OCI-LY7 (cell line): ENCODE results near the gene PNMA8B. TPM values are rescaled to one million over a fixed set of nuclear protein-coding genes. Genes with fewer than 3 reads are reported as not detected.

Source experiments
- BruUV-seq: library from RNA; stranded (reverse); fragments of 400-500 nt; replicated peaks from 2 replicates; lab custom pipeline; 2021; lab: Mats Ljungman, UMichigan
- CTCF ChIA-PET: fragments of 300-600 bp; sonication (Branson Sonifier 250); formaldehyde crosslinking; loops from one replicate; lab custom pipeline; 2022; ENCODE audit warnings: antibody characterized with exemption; ENCODE audit not compliant: unreplicated experiment; lab: Charles Lee
- POLR2A ChIA-PET: fragments of 300-600 bp; sonication (Branson Sonifier 250); formaldehyde crosslinking; loops from one replicate; lab custom pipeline; 2022; ENCODE audit warnings: antibody characterized with exemption; lab: Charles Lee
- DNase-seq: peaks from one replicate; pipeline ENCODE4 v3.0.0-alpha.2; 2015; ENCODE audit warnings: low spot score
- H2AFZ ChIP-seq: fragments of 200-600 bp; sonication (generic), shearing (Covaris generic); 2 replicates; pipeline ENCODE4 v1.6.1; 2014; ENCODE audit warnings: mild to moderate bottlenecking, antibody characterized with exemption, low read length, moderate library complexity
- H3K27ac ChIP-seq: fragments of 200-600 bp; sonication (generic); 2 replicates; pipeline ENCODE4 v1.5.1; 2014; ENCODE audit warnings: mixed run types, low read depth, mild to moderate bottlenecking, moderate library complexity, low read length, inconsistent platforms; ENCODE audit not compliant: poor library complexity, severe bottlenecking
- H3K36me3 ChIP-seq: fragments of 200-600 bp; sonication (generic); 2 replicates; pipeline ENCODE4 v1.6.1; 2014; ENCODE audit warnings: mild to moderate bottlenecking, antibody characterized with exemption, low read length, moderate library complexity, mixed read lengths; ENCODE audit not compliant: insufficient read depth
- H3K4me1 ChIP-seq: fragments of 200-600 bp; sonication (generic); 2 replicates; pipeline ENCODE4 v1.5.1; 2014; ENCODE audit warnings: mild to moderate bottlenecking, low read length; ENCODE audit not compliant: insufficient read depth, poor library complexity, severe bottlenecking
- H3K4me2 ChIP-seq: fragments of 200-600 bp; sonication (generic); 2 replicates; pipeline ENCODE4 v1.6.1; 2014; ENCODE audit warnings: mild to moderate bottlenecking, low read length
- H3K4me3 ChIP-seq: fragments of 200-600 bp; sonication (generic); 2 replicates; pipeline ENCODE4 v1.5.1; 2014; ENCODE audit warnings: mild to moderate bottlenecking, low read depth, low read length; ENCODE audit not compliant: poor library complexity, severe bottlenecking
- H3K79me2 ChIP-seq: fragments of 200-600 bp; sonication (generic); 2 replicates; pipeline ENCODE4 v1.6.1; 2016; ENCODE audit warnings: low read depth, mild to moderate bottlenecking, low read length, moderate library complexity, mixed read lengths; ENCODE audit not compliant: insufficient read depth
- H3K9me2 ChIP-seq: fragments of 200-600 bp; sonication (generic); 2 replicates; pipeline ENCODE4 v1.6.1; 2016; ENCODE audit warnings: mild to moderate bottlenecking, low read length, mixed read lengths; ENCODE audit not compliant: insufficient read depth
- H3K9me3 ChIP-seq: fragments of 200-600 bp; sonication (generic); 2 replicates; pipeline ENCODE4 v1.6.1; 2014; ENCODE audit warnings: mild to moderate bottlenecking, mixed run types, low read length, mixed read lengths
- H4K20me1 ChIP-seq: fragments of 200-600 bp; sonication (generic); 2 replicates; pipeline ENCODE4 v1.6.1; 2014; ENCODE audit warnings: mild to moderate bottlenecking, antibody characterized with exemption, low read length, moderate library complexity, mixed read lengths; ENCODE audit not compliant: insufficient read depth
- EZH2phosphoT487 ChIP-seq: fragments of 200-600 bp; sonication (generic); IDR thresholded peaks from 2 replicates; pipeline ENCODE4 v1.6.1; 2018; ENCODE audit warnings: low read depth, borderline replicate concordance, mild to moderate bottlenecking, mixed run types, antibody characterized with exemption, low read length, moderate library complexity, mixed read lengths
- intact Hi-C: fragments of 100-400 bp; cut with micrococcal nuclease; formaldehyde crosslinking; loops from one replicate; pipeline ENCODE4 v1.10.0; 2022; ENCODE audit not compliant: unreplicated experiment
- total RNA-seq, 2 experiments: library from RNA; depleted of rRNA in 1 of 2; stranded (reverse); fragments of >200 nt in 1 of 2; shearing (Covaris generic) in 1 of 2; gene quantifications; 2 replicates each; pipeline ENCODE4 v1.2.3, GENCODE V29; 2014 to 2022
- TF ChIP-seq, protein P1 (sequence below): fragments of 200-600 bp; sonication (generic); conservative IDR thresholded peaks from 2 replicates; pipeline ENCODE4 v1.5.1; 2014; ENCODE audit warnings: mild to moderate bottlenecking, antibody characterized with exemption, low read length, moderate library complexity, mixed read lengths

PNMA8B gene
- total RNA-seq, 2 experiments from 2014 or later: 0.40 to 2.0 TPM

DNA sequence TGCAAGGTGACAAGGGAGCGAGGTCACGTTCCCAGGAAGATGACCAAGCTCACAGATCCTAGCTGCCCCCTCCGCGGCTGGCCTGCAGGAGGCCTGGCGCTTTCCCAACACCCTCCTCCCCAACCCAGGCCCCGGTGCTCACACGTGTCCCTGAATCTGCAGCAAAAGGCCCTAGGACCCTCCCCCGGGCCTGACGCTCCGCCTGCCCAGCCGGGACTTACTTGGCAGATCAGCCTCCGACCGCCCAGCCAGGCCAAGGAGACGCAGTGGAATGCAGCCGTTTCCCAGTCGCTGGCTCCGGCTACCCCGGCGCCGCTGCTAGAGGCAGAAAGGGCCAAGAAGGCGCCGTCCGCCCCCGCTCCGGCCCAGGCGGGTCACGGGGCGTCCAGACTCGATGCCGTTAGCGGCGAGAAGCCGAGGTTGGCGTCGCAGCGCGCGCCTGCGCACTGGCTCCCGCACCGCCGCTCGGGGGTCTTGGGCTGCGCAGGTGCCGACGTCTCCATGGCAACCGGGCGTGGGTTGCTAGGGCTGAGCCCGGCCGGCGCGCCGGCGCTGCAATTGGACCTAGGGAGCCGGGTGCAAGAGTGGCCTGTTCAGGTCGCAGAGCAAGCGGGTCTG is 24.4 kb downstream of the PNMA8B start, which contains the start of gene PNMA8A:
Gene PNMA8A, minus strand, starts transcription at position 448 of the 618 bp plus-strand sequence. CDS start 528 bp downstream, outside the sequence.
- no peaks in the 10 kb centered on the region for H3K79me2 ChIP-seq
- TF ChIP-seq, protein P1, sequence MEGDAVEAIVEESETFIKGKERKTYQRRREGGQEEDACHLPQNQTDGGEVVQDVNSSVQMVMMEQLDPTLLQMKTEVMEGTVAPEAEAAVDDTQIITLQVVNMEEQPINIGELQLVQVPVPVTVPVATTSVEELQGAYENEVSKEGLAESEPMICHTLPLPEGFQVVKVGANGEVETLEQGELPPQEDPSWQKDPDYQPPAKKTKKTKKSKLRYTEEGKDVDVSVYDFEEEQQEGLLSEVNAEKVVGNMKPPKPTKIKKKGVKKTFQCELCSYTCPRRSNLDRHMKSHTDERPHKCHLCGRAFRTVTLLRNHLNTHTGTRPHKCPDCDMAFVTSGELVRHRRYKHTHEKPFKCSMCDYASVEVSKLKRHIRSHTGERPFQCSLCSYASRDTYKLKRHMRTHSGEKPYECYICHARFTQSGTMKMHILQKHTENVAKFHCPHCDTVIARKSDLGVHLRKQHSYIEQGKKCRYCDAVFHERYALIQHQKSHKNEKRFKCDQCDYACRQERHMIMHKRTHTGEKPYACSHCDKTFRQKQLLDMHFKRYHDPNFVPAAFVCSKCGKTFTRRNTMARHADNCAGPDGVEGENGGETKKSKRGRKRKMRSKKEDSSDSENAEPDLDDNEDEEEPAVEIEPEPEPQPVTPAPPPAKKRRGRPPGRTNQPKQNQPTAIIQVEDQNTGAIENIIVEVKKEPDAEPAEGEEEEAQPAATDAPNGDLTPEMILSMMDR: no peak
- no peak for TF ChIP-seq EZH2phosphoT487
- POLR2A ChIA-PET: no interaction called here
- no peaks in the 10 kb centered on the region for H3K9me3 ChIP-seq
- no TSS peak for BruUV-seq
- DNase-seq: no peak
- peak within 1 kb of the TSS; percentile 2; the same call in 1 of the 2 replicates for H2AFZ ChIP-seq
- intact Hi-C loops: no loop called here
- H3K4me2 ChIP-seq: no peak within 1 kb of the TSS
- no peak within 1 kb of the TSS for H3K27ac ChIP-seq
- CTCF ChIA-PET: no interaction called here
- peaks cover 30% of the 10 kb centered on the region for H3K4me1 ChIP-seq
- no peaks in the 10 kb centered on the region for H4K20me1 ChIP-seq
- H3K9me2 ChIP-seq: no peaks in the 10 kb centered on the region
- H3K4me3 ChIP-seq: no peak within 1 kb of the TSS
- H3K36me3 ChIP-seq: no peaks in the 10 kb centered on the region

DNA sequence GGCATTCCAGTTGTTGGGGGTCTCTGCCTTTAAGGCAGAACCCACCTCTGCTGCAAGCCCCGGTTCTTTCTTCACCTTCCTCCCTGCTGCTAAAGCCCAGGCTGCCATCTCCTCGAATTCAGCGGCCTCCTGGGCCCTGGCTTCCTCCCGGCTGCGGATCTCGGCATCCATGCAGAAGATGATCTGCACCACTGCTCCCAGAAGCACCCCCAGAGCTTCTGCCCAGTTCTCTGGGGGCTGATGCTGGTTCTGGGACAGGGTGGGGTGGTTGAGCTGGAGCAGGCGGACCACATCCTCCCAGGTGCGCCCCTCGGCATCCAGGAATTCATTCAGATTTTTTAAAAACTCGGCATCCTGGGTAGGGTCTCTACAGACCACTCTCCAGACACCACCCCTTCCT is 25.3 kb downstream of the PNMA8B start:
- H3K4me1 ChIP-seq: peaks cover 31% of the 10 kb centered on the region
- H3K4me2 ChIP-seq: no peak overlapping the region
- no peaks in the 10 kb centered on the region for H3K9me2 ChIP-seq
- CTCF ChIA-PET: no interaction called here
- H3K36me3 ChIP-seq: no peaks in the 10 kb centered on the region
- no peak for DNase-seq
- no peak overlapping the region for H3K4me3 ChIP-seq
- H3K27ac ChIP-seq: no peak overlapping the region
- no peaks in the 10 kb centered on the region for H4K20me1 ChIP-seq
- TF ChIP-seq, protein P1: no peak
- TF ChIP-seq EZH2phosphoT487: no peak
- intact Hi-C loops: no loop called here
- BruUV-seq: no TSS peak
- POLR2A ChIA-PET: no interaction called here
- no peaks in the 10 kb centered on the region for H3K9me3 ChIP-seq
- H2AFZ ChIP-seq: no peak overlapping the region
- no peaks in the 10 kb centered on the region for H3K79me2 ChIP-seq

GRCh38 chr19:46469541-46470185 is 26.0 kb downstream of the PNMA8B start:
- Histone ChIP-seq H4K20me1 (no peaks in the 10 kb centered on the region), H3K79me2 (no peaks in the 10 kb centered on the region), H3K9me3 (no peaks in the 10 kb centered on the region), H3K9me2 (no peaks in the 10 kb centered on the region), H3K27ac (no peak overlapping the region), H3K4me2 (no peak overlapping the region), H3K4me3 (no peak overlapping the region), H2AFZ (no peak overlapping the region), H3K36me3 (no peaks in the 10 kb centered on the region), H3K4me1 (peaks cover 36% of the 10 kb centered on the region)
- TF ChIP-seq, protein P1: no peak
- TF ChIP-seq EZH2phosphoT487: no peak
- DNase-seq: no peak
- ChIA-PET CTCF (no interaction called here), POLR2A (no interaction called here)
- intact Hi-C loops: no loop called here
- no TSS peak for BruUV-seq
